H9 (cell line): ENCODE data around the gene LEFTY1. TPM values are rescaled to one million over a fixed set of nuclear protein-coding genes. Genes with fewer than 3 reads are reported as not detected.
A peak's percentile ranks its signal among the peaks of the same experiment; 100 is the strongest.

ENCODE experiments used
- DNase-seq: peaks from one replicate; pipeline ENCODE4 v3.0.0-alpha.2; 2017
- H2AFZ ChIP-seq: one replicate; pipeline ENCODE4 v1.6.1; 2013; ENCODE audit warnings: mild to moderate bottlenecking, low read length, control low read depth, moderate library complexity
- H2AK5ac ChIP-seq: 2 replicates; pipeline ENCODE4 v1.6.1; 2013; ENCODE audit warnings: low read length, control low read depth, mixed read lengths; ENCODE audit not compliant: insufficient read length
- H2BK120ac ChIP-seq: one replicate; pipeline ENCODE4 v1.6.1; 2013; ENCODE audit warnings: low read depth, mild to moderate bottlenecking, low read length, control low read depth, inconsistent platforms; ENCODE audit not compliant: poor library complexity, severe bottlenecking
- H2BK12ac ChIP-seq: 2 replicates; pipeline ENCODE4 v1.6.1; 2013; ENCODE audit warnings: low read length, control low read depth, mixed read lengths, low read depth; ENCODE audit not compliant: insufficient read length
- H2BK15ac ChIP-seq: 2 replicates; pipeline ENCODE4 v1.6.1; 2013; ENCODE audit warnings: low read depth, low read length, control low read depth
- H2BK20ac ChIP-seq: one replicate; pipeline ENCODE4 v1.6.1; 2013; ENCODE audit warnings: low read depth, mild to moderate bottlenecking, low read length, control low read depth, inconsistent platforms; ENCODE audit not compliant: poor library complexity, severe bottlenecking
- H2BK5ac ChIP-seq: 2 replicates; pipeline ENCODE4 v1.6.1; 2013; ENCODE audit warnings: low read length, control low read depth, mixed read lengths; ENCODE audit not compliant: insufficient read length
- H3K14ac ChIP-seq: 2 replicates; pipeline ENCODE4 v1.6.1; 2013; ENCODE audit warnings: low read length, control low read depth; ENCODE audit not compliant: insufficient read depth
- H3K18ac ChIP-seq: 2 replicates; pipeline ENCODE4 v1.6.1; 2013; ENCODE audit warnings: low read depth, mild to moderate bottlenecking, mixed read lengths, low read length, control low read depth; ENCODE audit not compliant: insufficient read length
- H3K23ac ChIP-seq: 2 replicates; pipeline ENCODE4 v1.6.1; 2013; ENCODE audit warnings: low read length, control low read depth, mixed read lengths, low read depth; ENCODE audit not compliant: insufficient read length
- H3K23me2 ChIP-seq: 2 replicates; pipeline ENCODE4 v1.6.1; 2013; ENCODE audit warnings: low read depth, mild to moderate bottlenecking, mixed read lengths, low read length, control low read depth; ENCODE audit not compliant: insufficient read length, poor library complexity, severe bottlenecking
- H3K27ac ChIP-seq: 2 replicates; pipeline ENCODE4 v1.5.1; 2013; ENCODE audit warnings: low read length, control low read depth, mixed read lengths, low read depth; ENCODE audit not compliant: insufficient read length
- H3K27me3 ChIP-seq: 2 replicates; pipeline ENCODE4 v1.6.1; 2013; ENCODE audit warnings: low read length, control low read depth, inconsistent platforms; ENCODE audit not compliant: insufficient read depth
- H3K4ac ChIP-seq: 2 replicates; pipeline ENCODE4 v1.6.1; 2013; ENCODE audit warnings: low read depth, mild to moderate bottlenecking, control low read depth, inconsistent platforms, low read length, moderate library complexity
- H3K4me1 ChIP-seq: 2 replicates; pipeline ENCODE4 v1.6.1; 2013; ENCODE audit warnings: low read length, control low read depth, inconsistent platforms; ENCODE audit not compliant: insufficient read depth
- H3K4me2 ChIP-seq: 2 replicates; pipeline ENCODE4 v1.6.1; 2013; ENCODE audit warnings: low read length, control low read depth, mixed read lengths; ENCODE audit not compliant: insufficient read length, insufficient read depth
- H3K56ac ChIP-seq: 2 replicates; pipeline ENCODE4 v1.6.1; 2013; ENCODE audit warnings: low read depth, mild to moderate bottlenecking, mixed read lengths, low read length, control low read depth; ENCODE audit not compliant: insufficient read length
- H3K79me1 ChIP-seq: 2 replicates; pipeline ENCODE4 v1.6.1; 2013; ENCODE audit warnings: low read depth, mild to moderate bottlenecking, moderate library complexity, low read length, control low read depth, inconsistent platforms; ENCODE audit not compliant: insufficient read depth, poor library complexity, severe bottlenecking
- H3K79me2 ChIP-seq: 2 replicates; pipeline ENCODE4 v1.6.1; 2013; ENCODE audit warnings: low read length, control low read depth, inconsistent platforms; ENCODE audit not compliant: insufficient read depth
- H3K9ac ChIP-seq: 2 replicates; pipeline ENCODE4 v1.6.1; 2013; ENCODE audit warnings: low read length, control low read depth, mixed read lengths; ENCODE audit not compliant: insufficient read length; ENCODE audit errors: extremely low read depth
- H3K9me3 ChIP-seq: one replicate; pipeline ENCODE4 v1.6.1; 2013; ENCODE audit warnings: low read depth, low read length, inconsistent platforms; ENCODE audit not compliant: control insufficient read depth
- H3T11ph ChIP-seq: one replicate; pipeline ENCODE4 v1.6.1; 2013; ENCODE audit warnings: mild to moderate bottlenecking, low read length, control low read depth, inconsistent platforms
- H4K20me1 ChIP-seq: one replicate; pipeline ENCODE4 v1.6.1; 2013; ENCODE audit not compliant: control insufficient read depth, insufficient read length, insufficient read depth
- H4K5ac ChIP-seq: 2 replicates; pipeline ENCODE4 v1.6.1; 2013; ENCODE audit warnings: low read depth, mild to moderate bottlenecking, mixed read lengths, low read length, control low read depth; ENCODE audit not compliant: insufficient read length
- H4K8ac ChIP-seq: replicated peaks from 2 replicates; pipeline ENCODE4 v1.6.1; 2013; ENCODE audit warnings: low read length, control low read depth, mixed read lengths, low read depth; ENCODE audit not compliant: insufficient read length
- H4K91ac ChIP-seq: 2 replicates; pipeline ENCODE4 v1.6.1; 2013; ENCODE audit warnings: low read depth, mild to moderate bottlenecking, moderate library complexity, mixed read lengths, low read length, control low read depth; ENCODE audit not compliant: insufficient read length
- H3K27ac Mint-ChIP-seq, 3 experiments: 2 replicates in 2 of 3; 3 replicates in 1 of 3; pipeline ENCODE4 v1.8.0; 2020 to 2021; ENCODE audit warnings: mixed read lengths in 3 of 3, mild to moderate bottlenecking in 1 of 3, moderate library complexity in 1 of 3
- H3K27me3 Mint-ChIP-seq: 2 replicates; pipeline ENCODE4 v1.8.0; 2021; ENCODE audit warnings: low read depth, mild to moderate bottlenecking, moderate library complexity, mixed read lengths
- H3K36me3 Mint-ChIP-seq, 3 experiments: 2 replicates in 2 of 3; 3 replicates in 1 of 3; pipeline ENCODE4 v1.8.0; 2020 to 2021; ENCODE audit warnings: low read depth in 3 of 3, mixed read lengths in 3 of 3; ENCODE audit not compliant: insufficient read depth in 1 of 3
- H3K4me1 Mint-ChIP-seq, 2 experiments: 2 replicates each; pipeline ENCODE4 v1.8.0; 2020; ENCODE audit warnings: mixed read lengths in 2 of 2
- H3K4me3 Mint-ChIP-seq, 2 experiments: 2 replicates in 1 of 2; 3 replicates in 1 of 2; pipeline ENCODE4 v1.8.0; 2020 to 2021; ENCODE audit warnings: mild to moderate bottlenecking in 2 of 2, mixed read lengths in 2 of 2, moderate library complexity in 1 of 2
- H3K9me3 Mint-ChIP-seq, 2 experiments: 2 replicates in 1 of 2; 3 replicates in 1 of 2; pipeline ENCODE4 v1.8.0; 2020; ENCODE audit warnings: mild to moderate bottlenecking in 2 of 2, mixed read lengths in 2 of 2, moderate library complexity in 1 of 2
- CTCF ChIP-seq: fragments of 200-600 bp; sonication (generic); conservative IDR thresholded peaks from 3 replicates; pipeline ENCODE4 v1.8.0; 2021; ENCODE audit warnings: antibody characterized with exemption, mild to moderate bottlenecking
- WGBS: extraction: QIAGEN DNeasy Blood & Tissue Kit; methylation state at CpG from one replicate; pipeline ENCODE4 v1.1.7; 2013; ENCODE audit warnings: missing lambda C conversion rate, low lambda C conversion rate, mixed read lengths; ENCODE audit not compliant: insufficient read length; ENCODE audit errors: extremely low coverage; 5-methylcytosine and 5-hydroxymethylcytosine counted together
- total RNA-seq: library from RNA; stranded (reverse); gene quantifications from 2 replicates; pipeline ENCODE4 v1.2.1, GENCODE V29; 2021

The LEFTY1 gene
- total RNA-seq, 1 experiment from 2014 or later: 107 TPM

- no peak overlapping the region for H2BK5ac ChIP-seq
- H2BK120ac ChIP-seq: no peak overlapping the region
- no peak overlapping the region for H2BK12ac ChIP-seq
- no peak for TF ChIP-seq CTCF
- H3K4me2 ChIP-seq: no peak overlapping the region
- no peaks in the 10 kb centered on the region for H3K79me1 ChIP-seq
- no peaks in the 10 kb centered on the region; the same call in 1 of the 2 replicates for H3K27me3 ChIP-seq
- H2AK5ac ChIP-seq: no peak overlapping the region
- peaks cover 62 to 83% (median 68%) of the 10 kb centered on the region in 3 experiments for H3K36me3 Mint-ChIP-seq
- DNase-seq: peak; percentile 27
- peaks cover 4% of the 10 kb centered on the region for H3K9me3 ChIP-seq
- peak overlapping the region in 1 of 3 experiments; percentile 68; a peak in 1 of 7 replicates for H3K27ac Mint-ChIP-seq
- no peak overlapping the region for H3K18ac ChIP-seq
- H3K79me2 ChIP-seq: no peaks in the 10 kb centered on the region
- no peaks in the 10 kb centered on the region for H3K23me2 ChIP-seq
- H3K4me3 Mint-ChIP-seq: no peak overlapping the region; a peak in 1 of 5 replicates
- no peak overlapping the region for H3K4ac ChIP-seq
- no peaks in the 10 kb centered on the region for H3K27me3 Mint-ChIP-seq
- no peak overlapping the region for H2AFZ ChIP-seq
- no peaks in the 10 kb centered on the region for H3K4me1 ChIP-seq
- no peak overlapping the region for H4K8ac ChIP-seq
- no peak overlapping the region for H3K23ac ChIP-seq
- H2BK15ac ChIP-seq: no peak overlapping the region
- H3K27ac ChIP-seq: no peak overlapping the region
- peaks cover 2% of the 10 kb centered on the region for H4K20me1 ChIP-seq
- peaks cover 4 to 15% of the 10 kb centered on the region in 2 experiments for H3K4me1 Mint-ChIP-seq
- no peak overlapping the region for H4K91ac ChIP-seq
- H3K9me3 Mint-ChIP-seq: peaks cover 5 to 9% of the 10 kb centered on the region in 2 experiments
- no CpG with 5 or more reads among the region's 16 CpGs for WGBS
- no peak overlapping the region for H2BK20ac ChIP-seq
- no peak overlapping the region for H4K5ac ChIP-seq
- H3K9ac ChIP-seq: no peak overlapping the region
- H3T11ph ChIP-seq: no peak overlapping the region
- H3K56ac ChIP-seq: no peak overlapping the region
- no peak overlapping the region for H3K14ac ChIP-seq
These were observed 40.7 kb downstream of the LEFTY1 start for GRCh38 chr1:225848030-225848955.
